ENCODE results near the gene TAOK1.
A peak's percentile ranks its signal among the peaks of the same experiment; 100 is the strongest.
"Not testable (repeated sequence)": the region's sequence is repeated elsewhere in the genome, so short reads cannot be mapped to it uniquely, and the experiment has no call there.

Gene TAOK1

DNA sequence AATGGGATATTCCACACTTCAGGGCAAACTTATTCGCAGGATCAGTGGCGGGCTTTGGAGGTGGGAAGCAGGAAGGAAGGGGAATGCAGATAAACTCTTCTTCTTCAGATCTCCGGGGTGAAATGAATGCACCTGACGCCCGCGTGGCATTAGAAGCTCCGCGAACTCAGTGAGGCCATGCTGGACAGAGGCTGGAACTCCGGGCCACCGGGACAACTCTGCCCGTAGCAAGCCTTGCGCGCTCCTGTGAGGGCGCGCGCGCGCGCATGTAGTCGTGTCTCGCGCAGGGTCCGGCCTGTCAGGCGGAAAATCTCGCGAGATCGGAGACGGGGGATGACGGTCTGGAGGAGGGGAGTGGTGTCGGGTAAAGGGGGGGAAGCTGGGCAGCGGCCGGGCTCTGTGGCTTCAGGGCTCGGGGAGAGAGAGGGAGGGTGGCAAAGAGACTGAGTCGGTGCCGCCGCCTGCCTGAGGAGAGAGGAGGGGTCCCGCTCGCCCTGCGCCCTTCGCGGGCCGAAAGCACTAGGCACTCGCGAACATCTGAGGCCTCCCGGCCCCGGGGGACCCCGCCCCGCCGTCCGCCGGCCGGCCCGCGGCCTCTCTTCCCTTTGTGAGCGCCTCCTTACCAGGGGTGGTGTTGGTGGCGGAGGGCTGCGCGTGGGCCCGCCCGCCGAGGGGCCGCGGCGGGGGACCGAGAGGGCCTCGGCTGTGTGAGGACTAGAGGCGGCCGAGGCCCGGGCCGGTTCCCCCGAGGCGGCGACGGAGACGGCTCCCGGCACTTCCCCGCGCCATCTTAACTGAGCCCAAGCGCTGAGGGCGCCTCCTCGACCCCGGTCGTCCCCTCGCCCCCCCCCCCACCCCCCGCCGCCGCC lies at the start of gene TAOK1:
TSS of gene TAOK1 (plus strand) at position 382 of the 869 bp plus-strand sequence. CDS start 61,186 bp downstream, outside the sequence.
- peak; percentile 98 for DNase-seq

GRCh38 chr17:29341726-29342125 lies 48.4 kb upstream of the TAOK1 start:
- DNase-seq = no peak

- no peak for DNase-seq
Observed at GRCh38 chr17:29342158-29342765, 47.9 kb upstream of the TAOK1 start.

- DNase-seq = no peak
Observed at GRCh38 chr17:29344201-29344856, 45.8 kb upstream of the TAOK1 start.

DNA sequence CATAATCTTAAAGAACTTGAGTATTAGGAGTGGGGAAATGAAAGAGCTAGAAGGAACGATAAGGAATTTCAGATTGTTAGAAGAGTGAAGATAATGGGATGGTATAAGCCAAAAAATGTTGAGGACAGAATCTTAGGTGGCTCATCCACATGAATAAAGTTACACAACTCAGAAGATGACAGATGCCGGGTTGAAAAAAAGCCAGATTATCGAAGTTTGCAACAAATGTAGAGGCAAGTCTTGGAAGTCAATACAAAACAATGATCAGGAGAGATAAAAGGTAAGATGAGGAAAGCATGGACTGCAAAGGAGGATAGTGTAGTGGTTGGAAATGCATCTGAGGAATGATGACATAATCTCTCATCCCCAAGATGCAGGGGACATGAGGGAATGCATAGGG lies 45.1 kb upstream of the TAOK1 start:
- DNase-seq = no peak

DNA sequence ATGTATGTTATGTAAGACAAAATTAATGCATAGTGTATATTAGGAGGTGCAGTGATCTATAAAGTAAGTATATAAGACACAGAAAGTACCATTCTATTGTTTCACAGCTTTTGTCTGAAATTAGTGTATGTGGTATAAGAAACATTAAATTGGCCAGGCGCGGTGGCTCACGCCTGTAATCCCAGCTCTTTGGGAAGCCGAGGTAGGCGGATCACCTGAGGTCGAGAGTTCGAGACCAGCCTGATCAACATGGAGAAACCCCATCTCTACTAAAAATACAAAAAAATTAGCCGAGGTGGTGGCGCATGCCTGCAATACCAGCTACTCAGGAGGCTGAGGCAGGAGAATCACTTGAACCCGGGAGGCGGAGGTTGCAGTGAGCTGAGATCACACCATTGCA lies 44.7 kb upstream of the TAOK1 start:
- DNase-seq = not testable (repeated sequence)

DNA sequence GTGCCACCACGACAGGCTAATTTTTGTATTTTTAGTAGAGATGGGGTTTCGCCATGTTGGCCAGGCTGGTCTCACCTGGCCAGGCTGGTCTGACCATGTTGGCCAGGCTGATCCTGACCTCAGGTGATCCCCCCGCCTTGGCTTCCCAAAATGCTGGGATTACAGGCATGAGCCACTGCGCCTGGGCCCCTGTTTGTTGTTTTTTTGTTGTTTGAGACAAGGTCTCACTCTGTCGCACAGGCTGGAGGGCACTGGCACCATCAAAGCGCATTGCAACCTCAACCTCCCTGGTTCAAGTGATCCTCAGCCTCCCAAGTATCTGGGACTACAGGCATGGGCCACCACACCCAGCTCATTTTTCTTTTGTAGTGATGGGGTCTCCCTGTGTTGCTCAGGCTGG lies 43.7 kb upstream of the TAOK1 start:
- no peak for DNase-seq

- DNase-seq = no peak
Observed at GRCh38 chr17:29347831-29348629, 42.1 kb upstream of the TAOK1 start.

- no peak for DNase-seq
Observed at GRCh38 chr17:29349409-29349808, 40.8 kb upstream of the TAOK1 start.

DNA sequence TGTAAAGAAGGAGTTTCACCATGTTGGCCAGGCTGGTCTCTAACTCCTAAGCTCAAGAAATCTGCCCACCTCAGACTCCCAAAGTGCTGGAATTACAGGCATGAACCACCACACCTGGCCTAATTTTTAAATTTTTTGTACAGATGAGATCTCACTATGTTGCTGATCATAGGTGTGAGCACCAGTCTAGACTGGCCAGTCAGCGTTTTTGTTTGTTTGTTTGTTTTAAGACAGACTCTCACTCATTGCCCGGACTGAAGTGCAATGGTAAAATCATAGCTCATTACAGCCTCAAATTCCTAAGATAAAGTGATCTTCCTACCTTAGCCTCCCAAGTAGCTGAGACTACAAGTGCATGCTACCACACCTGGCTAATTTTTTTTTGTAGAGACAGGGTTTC lies 38.0 kb upstream of the TAOK1 start:
- no peak for DNase-seq

- no peak for DNase-seq
Observed at GRCh38 chr17:29357232-29357631, 32.9 kb upstream of the TAOK1 start.

- no peak for DNase-seq
Observed at GRCh38 chr17:29357821-29358232, 32.3 kb upstream of the TAOK1 start.

DNA sequence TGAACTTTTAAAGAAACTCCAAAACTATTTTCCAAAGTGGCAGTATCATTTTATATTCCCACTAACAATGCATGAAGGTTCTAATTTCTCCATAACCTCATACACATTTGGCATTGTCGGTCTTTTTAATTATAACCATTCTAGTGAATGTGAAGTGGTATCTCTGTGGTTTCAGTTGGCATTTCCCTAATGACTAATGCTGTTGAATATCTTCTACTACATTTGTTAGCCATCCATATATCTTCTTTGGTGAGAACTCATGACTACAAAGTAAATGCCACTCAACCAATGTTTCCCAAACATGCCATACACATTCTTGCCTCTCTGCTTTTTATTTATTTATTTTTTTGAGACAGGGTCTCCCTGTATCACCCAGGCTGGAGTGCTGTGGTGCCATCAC lies 31.7 kb upstream of the TAOK1 start:
- no peak for DNase-seq

DNA sequence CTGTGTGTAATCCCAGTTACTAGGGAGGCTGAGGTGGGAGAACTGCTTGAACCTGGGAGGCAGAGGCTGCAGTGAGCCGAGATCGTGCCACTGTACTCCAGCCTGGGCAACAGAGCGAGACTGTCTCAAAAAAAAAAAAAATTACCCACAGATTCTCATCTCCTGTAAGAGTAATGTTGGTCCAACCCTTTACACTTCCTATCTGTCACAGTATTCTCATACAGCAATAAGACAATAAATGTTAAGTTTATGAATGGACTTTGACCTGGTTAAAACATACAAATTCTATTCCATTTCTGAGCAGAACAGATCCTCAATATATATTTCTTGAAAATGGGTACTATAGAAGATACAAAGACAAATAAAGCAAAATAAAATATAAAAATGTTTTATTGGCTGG lies 30.4 kb upstream of the TAOK1 start:
- no peak for DNase-seq

DNA sequence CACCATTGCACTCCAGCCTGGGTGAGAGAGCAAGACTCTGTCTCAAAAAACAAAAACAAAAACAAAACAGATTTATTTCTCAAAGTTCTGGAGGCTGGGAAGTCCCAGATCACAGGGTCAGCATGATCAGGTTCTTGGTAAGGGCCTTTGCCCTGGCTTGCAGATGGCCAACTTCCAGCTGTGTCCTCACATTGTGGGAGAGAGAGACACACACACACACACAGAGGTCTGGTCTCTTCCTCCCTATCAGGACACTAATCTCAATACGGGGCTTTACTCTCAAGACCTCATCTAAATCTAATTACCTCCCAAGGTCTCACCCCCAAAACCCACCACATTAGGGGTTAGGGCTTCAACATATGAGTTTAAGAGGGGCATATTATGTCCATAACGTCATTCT lies 26.4 kb upstream of the TAOK1 start:
- no peak for DNase-seq

DNA sequence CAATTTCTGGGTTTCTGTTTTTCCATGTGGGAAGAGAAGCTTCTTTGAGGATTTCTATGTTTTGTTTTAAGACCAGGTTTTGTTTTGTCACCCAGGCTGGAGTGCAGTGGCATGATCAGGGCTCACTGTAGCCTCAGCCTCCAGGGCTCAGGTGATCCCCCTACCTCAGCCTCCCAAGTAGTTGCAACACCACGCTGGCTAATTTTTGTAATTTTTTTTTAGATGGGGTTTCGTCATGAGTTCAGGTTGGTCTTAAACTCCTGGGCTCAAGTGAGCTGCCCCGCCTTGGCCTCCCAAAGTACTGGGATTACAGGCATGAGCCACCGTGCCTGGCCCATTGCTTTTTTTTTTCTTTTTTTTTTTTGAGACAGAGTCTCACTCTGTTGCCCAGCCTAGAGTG lies 25.5 kb upstream of the TAOK1 start:
- DNase-seq = no peak

DNA sequence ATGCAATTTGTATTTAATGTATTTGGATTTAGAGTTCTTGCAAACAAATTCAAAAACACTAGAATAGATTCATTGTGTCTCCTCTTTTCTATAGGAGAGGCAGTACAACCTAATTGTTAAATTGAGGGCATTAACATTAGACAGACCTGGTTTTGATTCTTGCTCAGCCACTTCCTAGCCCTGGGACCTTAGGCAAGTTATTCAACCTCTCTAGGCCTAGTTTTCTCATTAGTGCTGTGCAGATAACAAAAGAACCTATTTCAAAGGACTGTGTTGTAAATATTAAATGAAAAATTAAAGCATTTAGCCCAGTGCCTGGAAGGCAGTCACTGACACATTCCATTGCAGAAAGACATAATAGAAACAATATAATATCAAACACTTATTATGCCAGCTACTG lies 22.0 kb upstream of the TAOK1 start:
- DNase-seq = no peak

DNA sequence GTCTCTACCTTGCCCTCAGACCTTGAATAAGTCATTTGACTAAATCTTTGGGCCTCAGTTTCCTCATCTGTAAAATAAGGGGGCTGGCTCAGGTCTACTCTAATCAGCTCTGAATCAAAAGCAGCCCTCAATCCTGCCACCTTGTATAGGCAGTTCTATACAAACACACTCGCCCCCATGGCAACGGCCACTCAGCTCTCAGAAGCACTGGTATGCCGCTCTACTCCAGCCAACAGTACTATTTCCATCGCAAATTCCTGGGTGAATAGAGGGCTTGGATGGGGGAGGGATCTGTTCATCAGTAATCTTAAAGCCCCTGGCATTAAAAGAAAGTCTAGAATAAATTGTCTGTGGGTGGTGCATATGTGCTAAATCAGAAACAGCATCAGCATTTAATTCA lies 21.2 kb upstream of the TAOK1 start:
- no peak for DNase-seq

DNA sequence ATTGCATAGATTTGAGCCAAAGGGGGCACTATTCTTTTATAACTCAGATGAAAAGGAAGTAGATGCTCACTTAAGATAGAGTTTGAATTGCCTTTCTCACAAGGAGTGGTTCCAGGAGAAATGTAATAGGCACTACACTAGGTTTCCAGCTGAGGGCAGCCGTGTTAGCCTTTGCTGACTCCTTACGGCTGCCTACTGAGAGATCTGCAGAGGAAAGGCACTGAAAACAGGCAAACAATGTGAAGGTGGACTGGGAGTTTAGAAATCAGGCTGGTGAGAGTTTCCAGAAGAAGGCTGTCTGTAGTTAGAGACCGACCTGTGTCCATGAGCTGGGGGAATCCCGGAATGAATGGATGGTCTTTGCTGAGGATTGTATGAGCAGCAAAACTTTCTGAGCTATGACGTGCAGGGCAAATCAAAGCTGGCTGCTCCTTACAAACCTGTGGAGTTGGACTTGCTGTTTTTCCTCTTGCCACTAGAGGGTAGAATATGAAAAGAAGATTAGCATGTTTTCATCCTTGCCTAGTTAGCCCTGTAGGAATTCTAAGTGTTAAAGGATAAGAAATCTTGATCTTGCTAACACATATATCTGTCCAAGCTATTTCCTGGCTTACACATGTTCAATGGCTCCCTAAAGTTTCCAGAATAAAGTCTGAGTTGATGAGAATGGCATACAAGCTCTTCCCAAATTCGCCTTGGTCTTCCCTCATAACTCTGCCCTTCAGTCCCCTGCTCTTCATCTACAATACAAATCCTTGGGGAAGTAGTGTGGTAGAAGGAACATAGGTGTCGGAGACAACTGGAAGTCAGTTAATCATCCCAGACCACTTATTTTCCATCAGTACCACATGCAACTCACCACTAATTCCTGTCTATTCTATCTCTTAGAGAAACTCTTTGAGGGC lies 20.1 kb upstream of the TAOK1 start:
- DNase-seq = peak; percentile 23

DNA sequence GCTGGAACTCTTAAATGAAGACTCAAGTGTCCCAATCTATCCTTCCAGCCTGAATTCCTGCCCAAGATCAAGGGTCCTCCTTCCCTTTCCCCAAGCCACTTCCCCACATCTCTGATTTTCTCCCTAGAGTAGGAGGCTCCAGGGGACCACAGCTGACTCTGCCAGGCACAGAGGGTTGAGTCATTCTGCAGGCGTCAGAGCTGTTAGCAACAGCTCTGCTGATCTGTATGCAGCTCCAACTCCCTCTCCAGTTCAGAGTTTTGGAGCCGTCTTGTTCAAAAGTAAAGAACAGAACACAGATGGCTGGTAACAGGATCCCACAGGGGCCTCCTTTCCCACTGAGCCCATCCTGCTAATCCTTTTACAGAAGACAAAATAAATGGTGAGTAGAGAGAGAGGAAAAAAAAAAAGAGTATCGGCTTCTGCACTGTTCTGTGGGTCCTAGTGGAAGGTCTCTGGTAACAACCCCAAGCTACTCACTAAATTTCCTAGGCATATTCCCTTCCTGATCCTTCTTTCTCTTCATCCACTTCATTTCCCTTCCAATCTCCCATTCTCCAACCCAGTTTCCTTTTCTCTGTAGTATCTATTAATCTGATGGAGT lies 13.4 kb upstream of the TAOK1 start:
- DNase-seq = no peak

GRCh38 chr17:29378500-29378899 lies 11.7 kb upstream of the TAOK1 start:
- no peak for DNase-seq
